Hepatocyte (in vitro differentiated cells): ENCODE measurements around the gene C5orf47. TPM values are rescaled to one million over a fixed set of nuclear protein-coding genes. Genes with fewer than 3 reads are reported as not detected.

Experiments
- DNase-seq: peaks from one replicate; pipeline ENCODE4 v3.0.0-alpha.2; 2016; ENCODE audit warnings: low spot score
- H2AFZ ChIP-seq: fragments of 200-600 bp; sonication (generic); 2 replicates; pipeline ENCODE4 v1.6.0; 2016; ENCODE audit warnings: antibody characterized with exemption, mild to moderate bottlenecking
- H3K27ac ChIP-seq: fragments of 200-600 bp; sonication (generic); 2 replicates; pipeline ENCODE4 v1.5.1; 2016; ENCODE audit warnings: mild to moderate bottlenecking
- H3K27me3 ChIP-seq: fragments of 200-600 bp; sonication (generic); 2 replicates; pipeline ENCODE4 v1.6.1; 2016
- H3K36me3 ChIP-seq: fragments of 200-600 bp; sonication (generic); replicated peaks from 2 replicates; pipeline ENCODE4 v1.5.1; 2016; ENCODE audit warnings: low read depth; ENCODE audit not compliant: insufficient read depth
- H3K4me1 ChIP-seq: fragments of 200-600 bp; sonication (generic); 2 replicates; pipeline ENCODE4 v1.5.1; 2016; ENCODE audit warnings: mild to moderate bottlenecking, moderate library complexity; ENCODE audit not compliant: insufficient read depth
- H3K4me2 ChIP-seq: fragments of 200-600 bp; sonication (generic); 2 replicates; pipeline ENCODE4 v1.6.0; 2016
- H3K4me3 ChIP-seq: fragments of 200-600 bp; sonication (generic); 2 replicates; pipeline ENCODE4 v1.5.1; 2016; ENCODE audit warnings: mild to moderate bottlenecking
- H3K79me2 ChIP-seq: fragments of 200-600 bp; sonication (generic); 2 replicates; pipeline ENCODE4 v1.6.0; 2017; ENCODE audit warnings: mild to moderate bottlenecking
- H3K9me2 ChIP-seq: fragments of 200-600 bp; sonication (generic); replicated peaks from 2 replicates; pipeline ENCODE4 v1.6.0; 2017; ENCODE audit warnings: mild to moderate bottlenecking; ENCODE audit not compliant: insufficient read depth
- H3K9me3 ChIP-seq: fragments of 200-600 bp; sonication (generic); 2 replicates; pipeline ENCODE4 v1.5.1; 2016; ENCODE audit warnings: low read depth, mild to moderate bottlenecking
- H4K20me1 ChIP-seq: fragments of 200-600 bp; sonication (generic); 2 replicates; pipeline ENCODE4 v1.6.0; 2016; ENCODE audit warnings: mild to moderate bottlenecking; ENCODE audit not compliant: insufficient read depth, poor library complexity, severe bottlenecking
- EZH2 ChIP-seq: fragments of 200-600 bp; sonication (generic); IDR thresholded peaks from 2 replicates; pipeline ENCODE4 v1.6.1; 2016; ENCODE audit warnings: antibody characterized with exemption, mild to moderate bottlenecking, borderline replicate concordance
- EZH2phosphoT487 ChIP-seq: fragments of 200-600 bp; sonication (generic); IDR thresholded peaks from one replicate; pipeline ENCODE4 v1.6.1; 2018; ENCODE audit warnings: antibody characterized with exemption, mild to moderate bottlenecking, low read depth, moderate library complexity; ENCODE audit not compliant: unreplicated experiment, severe bottlenecking
- WGBS: methylation state at CpG from one replicate; pipeline ENCODE4 v1.1.6; 2016; ENCODE audit warnings: low lambda C conversion rate; ENCODE audit errors: missing lambda C conversion rate; 5-methylcytosine and 5-hydroxymethylcytosine counted together
- polyA plus RNA-seq: library from polyadenylated mRNA; unstranded; fragments of >200 nt; fragmentation: Nextera tagmentation; extraction: Ambion mirVana; gene quantifications from 2 replicates; pipeline ENCODE4 v1.2.1, GENCODE V29; 2016
- total RNA-seq: library from RNA; depleted of rRNA; stranded (reverse); fragments of >200 nt; gene quantifications from 2 replicates; pipeline ENCODE4 v1.2.3, GENCODE V29; 2014
- TF ChIP-seq, protein P1 (sequence below): fragments of 200-600 bp; sonication (generic); IDR thresholded peaks from 2 replicates; pipeline ENCODE4 v1.5.1; 2016; ENCODE audit warnings: antibody characterized with exemption, mild to moderate bottlenecking; ENCODE audit not compliant: poor library complexity

Gene C5orf47
- total and polyA plus RNA-seq, 2 experiments from 2014 or later = 0.07 to 0.28 TPM

- Histone ChIP-seq H3K27me3 (peaks cover 2% of the 10 kb centered on the region), H3K36me3 (no peaks in the 10 kb centered on the region), H3K27ac (no peak overlapping the region), H3K4me2 (no peak overlapping the region), H2AFZ (no peak overlapping the region), H4K20me1 (no peaks in the 10 kb centered on the region), H3K4me1 (no peaks in the 10 kb centered on the region), H3K79me2 (no peaks in the 10 kb centered on the region), H3K9me2 (no peaks in the 10 kb centered on the region), H3K4me3 (no peak overlapping the region), H3K9me3 (no peaks in the 10 kb centered on the region)
- 87% methylated on average over 5 of the region's 5 CpGs for WGBS
- TF ChIP-seq EZH2 (no peak), EZH2phosphoT487 (no peak)
- TF ChIP-seq, protein P1, sequence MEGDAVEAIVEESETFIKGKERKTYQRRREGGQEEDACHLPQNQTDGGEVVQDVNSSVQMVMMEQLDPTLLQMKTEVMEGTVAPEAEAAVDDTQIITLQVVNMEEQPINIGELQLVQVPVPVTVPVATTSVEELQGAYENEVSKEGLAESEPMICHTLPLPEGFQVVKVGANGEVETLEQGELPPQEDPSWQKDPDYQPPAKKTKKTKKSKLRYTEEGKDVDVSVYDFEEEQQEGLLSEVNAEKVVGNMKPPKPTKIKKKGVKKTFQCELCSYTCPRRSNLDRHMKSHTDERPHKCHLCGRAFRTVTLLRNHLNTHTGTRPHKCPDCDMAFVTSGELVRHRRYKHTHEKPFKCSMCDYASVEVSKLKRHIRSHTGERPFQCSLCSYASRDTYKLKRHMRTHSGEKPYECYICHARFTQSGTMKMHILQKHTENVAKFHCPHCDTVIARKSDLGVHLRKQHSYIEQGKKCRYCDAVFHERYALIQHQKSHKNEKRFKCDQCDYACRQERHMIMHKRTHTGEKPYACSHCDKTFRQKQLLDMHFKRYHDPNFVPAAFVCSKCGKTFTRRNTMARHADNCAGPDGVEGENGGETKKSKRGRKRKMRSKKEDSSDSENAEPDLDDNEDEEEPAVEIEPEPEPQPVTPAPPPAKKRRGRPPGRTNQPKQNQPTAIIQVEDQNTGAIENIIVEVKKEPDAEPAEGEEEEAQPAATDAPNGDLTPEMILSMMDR = no peak
- DNase-seq = no peak
These were observed 63.7 kb downstream of the C5orf47 start for GRCh38 chr5:174052636-174053035.

DNA sequence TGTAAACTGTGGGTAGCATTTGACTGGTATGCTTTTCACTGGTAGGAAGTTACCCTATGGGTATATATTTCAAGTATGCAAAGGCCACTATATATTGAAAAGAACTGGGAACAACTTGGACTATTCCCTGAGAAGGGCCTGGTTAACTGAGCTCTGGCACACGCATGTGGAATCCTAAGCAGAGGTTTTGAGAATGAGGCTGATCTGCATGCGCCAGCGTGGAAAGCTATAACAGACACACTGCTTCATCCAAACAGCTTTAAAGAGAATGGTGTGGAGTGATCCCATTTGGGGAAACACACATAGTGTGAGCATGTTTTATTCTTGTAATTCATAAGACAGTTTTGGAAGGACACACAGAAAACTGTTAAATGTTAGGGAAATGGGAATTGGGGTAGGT is 64.9 kb downstream of the C5orf47 start:
- 97% methylated on average over 3 of the region's 3 CpGs for WGBS
- Histone ChIP-seq H3K27me3 (peaks cover 3% of the 10 kb centered on the region), H3K27ac (no peak overlapping the region), H4K20me1 (no peaks in the 10 kb centered on the region), H3K36me3 (no peaks in the 10 kb centered on the region), H3K4me3 (no peak overlapping the region), H3K4me2 (no peak overlapping the region), H2AFZ (no peak overlapping the region), H3K9me2 (no peaks in the 10 kb centered on the region), H3K4me1 (no peaks in the 10 kb centered on the region), H3K79me2 (no peaks in the 10 kb centered on the region), H3K9me3 (no peaks in the 10 kb centered on the region)
- TF ChIP-seq, protein P1 = no peak
- no peak for TF ChIP-seq EZH2
- no peak for TF ChIP-seq EZH2phosphoT487
- DNase-seq = no peak

Other genes starting within 250 kb of the C5orf47 start
- gene CPEB4, start 100.8 kb upstream of the C5orf47 start, total RNA-seq = 49.2 and 49.7 TPM in 2 replicates
- gene CPEB4, start 100.8 kb upstream of the C5orf47 start, polyA plus RNA-seq = 12.0 and 13.3 TPM in 2 replicates
- 0.20 and 0.33 TPM in 2 replicates for gene NSG2, start 56.5 kb downstream of the C5orf47 start, total RNA-seq
- gene NSG2, start 56.5 kb downstream of the C5orf47 start, polyA plus RNA-seq = not detected in 2 replicates